Parathyroid adenoma (tissue), 2 donors: ENCODE data around the gene POLN.

Experiments
- H2AFZ ChIP-seq: fragments of 300-600 bp; sonication (generic); one replicate; pipeline ENCODE4 v1.7.0; 2017; ENCODE audit warnings: antibody characterized with exemption, mild to moderate bottlenecking
- H3K27ac ChIP-seq: fragments of 300-600 bp; sonication (generic); one replicate; pipeline ENCODE4 v1.7.0; 2017
- H3K27me3 ChIP-seq: fragments of 300-600 bp; sonication (generic); one replicate; pipeline ENCODE4 v1.7.0; 2017; ENCODE audit warnings: low read length; ENCODE audit not compliant: control insufficient read depth, insufficient read depth
- H3K36me3 ChIP-seq: fragments of 300-600 bp; sonication (generic); one replicate; pipeline ENCODE4 v1.7.0; 2017; ENCODE audit warnings: low read length; ENCODE audit not compliant: control insufficient read depth, insufficient read depth
- H3K4me1 ChIP-seq: fragments of 300-600 bp; sonication (generic); one replicate; pipeline ENCODE4 v1.7.0; 2017; ENCODE audit warnings: control low read depth
- H3K4me2 ChIP-seq: fragments of 300-600 bp; sonication (generic); one replicate; pipeline ENCODE4 v1.7.0; 2017; ENCODE audit warnings: low read length
- H3K4me3 ChIP-seq: fragments of 300-600 bp; sonication (generic); one replicate; pipeline ENCODE4 v1.7.0; 2017; ENCODE audit warnings: low read depth, low read length
- H3K79me2 ChIP-seq: fragments of 300-600 bp; sonication (generic); one replicate; pipeline ENCODE4 v1.7.0; 2017; ENCODE audit warnings: control low read depth
- H3K9ac ChIP-seq: fragments of 300-600 bp; sonication (generic); one replicate; pipeline ENCODE4 v1.7.0; 2017; ENCODE audit warnings: mild to moderate bottlenecking
- H3K9me3 ChIP-seq: fragments of 300-600 bp; sonication (generic); one replicate; pipeline ENCODE4 v1.7.0; 2017; ENCODE audit warnings: low read length; ENCODE audit not compliant: control insufficient read depth
- TF ChIP-seq, protein P1 (sequence below): fragments of 300-600 bp; sonication (generic); IDR thresholded peaks from one replicate; pipeline ENCODE4 v1.7.0; 2017; ENCODE audit warnings: antibody characterized with exemption, mild to moderate bottlenecking
- donor health status: primary hyperparathyroidism.

POLN gene

GRCh38 chr4:2074588-2074987, 167.3 kb downstream of the POLN start:
- TF ChIP-seq, protein P1, sequence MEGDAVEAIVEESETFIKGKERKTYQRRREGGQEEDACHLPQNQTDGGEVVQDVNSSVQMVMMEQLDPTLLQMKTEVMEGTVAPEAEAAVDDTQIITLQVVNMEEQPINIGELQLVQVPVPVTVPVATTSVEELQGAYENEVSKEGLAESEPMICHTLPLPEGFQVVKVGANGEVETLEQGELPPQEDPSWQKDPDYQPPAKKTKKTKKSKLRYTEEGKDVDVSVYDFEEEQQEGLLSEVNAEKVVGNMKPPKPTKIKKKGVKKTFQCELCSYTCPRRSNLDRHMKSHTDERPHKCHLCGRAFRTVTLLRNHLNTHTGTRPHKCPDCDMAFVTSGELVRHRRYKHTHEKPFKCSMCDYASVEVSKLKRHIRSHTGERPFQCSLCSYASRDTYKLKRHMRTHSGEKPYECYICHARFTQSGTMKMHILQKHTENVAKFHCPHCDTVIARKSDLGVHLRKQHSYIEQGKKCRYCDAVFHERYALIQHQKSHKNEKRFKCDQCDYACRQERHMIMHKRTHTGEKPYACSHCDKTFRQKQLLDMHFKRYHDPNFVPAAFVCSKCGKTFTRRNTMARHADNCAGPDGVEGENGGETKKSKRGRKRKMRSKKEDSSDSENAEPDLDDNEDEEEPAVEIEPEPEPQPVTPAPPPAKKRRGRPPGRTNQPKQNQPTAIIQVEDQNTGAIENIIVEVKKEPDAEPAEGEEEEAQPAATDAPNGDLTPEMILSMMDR, result no peak
- H2AFZ ChIP-seq, result no peak overlapping the region
- no peak overlapping the region for H3K4me2 ChIP-seq
- no peaks in the 10 kb centered on the region for H3K36me3 ChIP-seq
- H3K4me1 ChIP-seq, result no peaks in the 10 kb centered on the region
- no peak overlapping the region for H3K4me3 ChIP-seq
- no peak overlapping the region for H3K27ac ChIP-seq
- H3K9me3 ChIP-seq, result no peaks in the 10 kb centered on the region
- H3K9ac ChIP-seq, result no peak overlapping the region
- no peaks in the 10 kb centered on the region for H3K79me2 ChIP-seq
- no peaks in the 10 kb centered on the region for H3K27me3 ChIP-seq

- Histone ChIP-seq H3K9ac (no peak overlapping the region), H3K4me2 (no peak overlapping the region), H3K4me3 (no peak overlapping the region), H2AFZ (no peak overlapping the region), H3K36me3 (no peaks in the 10 kb centered on the region), H3K79me2 (no peaks in the 10 kb centered on the region), H3K4me1 (no peaks in the 10 kb centered on the region), H3K9me3 (no peaks in the 10 kb centered on the region), H3K27me3 (no peaks in the 10 kb centered on the region), H3K27ac (no peak overlapping the region)
- TF ChIP-seq, protein P1, result no peak
These were observed 168.0 kb downstream of the POLN start for GRCh38 chr4:2073808-2074481.

GRCh38 chr4:2072971-2073807, 168.7 kb downstream of the POLN start:
- no peaks in the 10 kb centered on the region for H3K36me3 ChIP-seq
- TF ChIP-seq, protein P1, result no peak
- H3K4me3 ChIP-seq, result no peak overlapping the region
- H3K27me3 ChIP-seq, result no peaks in the 10 kb centered on the region
- H3K4me2 ChIP-seq, result no peak overlapping the region
- H3K79me2 ChIP-seq, result no peaks in the 10 kb centered on the region
- H3K9ac ChIP-seq, result no peak overlapping the region
- no peak overlapping the region for H3K27ac ChIP-seq
- H3K4me1 ChIP-seq, result no peaks in the 10 kb centered on the region
- H2AFZ ChIP-seq, result no peak overlapping the region
- H3K9me3 ChIP-seq, result no peaks in the 10 kb centered on the region

- no peak overlapping the region for H3K9ac ChIP-seq
- H3K4me3 ChIP-seq, result no peak overlapping the region
- no peak overlapping the region for H3K4me2 ChIP-seq
- H3K9me3 ChIP-seq, result no peaks in the 10 kb centered on the region
- no peaks in the 10 kb centered on the region for H3K36me3 ChIP-seq
- H3K27ac ChIP-seq, result no peak overlapping the region
- H3K4me1 ChIP-seq, result no peaks in the 10 kb centered on the region
- TF ChIP-seq, protein P1, result no peak
- no peaks in the 10 kb centered on the region for H3K79me2 ChIP-seq
- H3K27me3 ChIP-seq, result no peaks in the 10 kb centered on the region
- no peak overlapping the region for H2AFZ ChIP-seq
These were observed 169.7 kb downstream of the POLN start for GRCh38 chr4:2071912-2072867.
